K562 (cell line): ENCODE measurements around the gene STK11. TPM values are rescaled to one million over a fixed set of nuclear protein-coding genes. Genes with fewer than 3 reads are reported as not detected.

ENCODE experiments used
- ASH1L ChIP-seq: fragments of 450-650 bp; IDR thresholded peaks from 2 replicates; pipeline ENCODE4 v1.6.1; 2018; ENCODE audit warnings: borderline replicate concordance, mild to moderate bottlenecking, low read depth; ENCODE audit not compliant: partially characterized antibody
- CXXC5 ChIP-seq: fragments of 250-450 bp; sonication (Bioruptor Pico); IDR thresholded peaks from 2 replicates; pipeline ENCODE4 v1.8.0; 2022; ENCODE audit warnings: inconsistent platforms, mild to moderate bottlenecking, moderate library complexity
- FOS ChIP-seq: IDR thresholded peaks from 3 replicates; pipeline ENCODE4 v1.6.1; 2011; ENCODE audit not compliant: insufficient read length; ENCODE audit errors: extremely low read depth
- FOXA3 ChIP-seq, 2 experiments: fragments of 450-650 bp in 1 of 2; sonication (generic) in 1 of 2; formaldehyde crosslinking; IDR thresholded peaks in 1 of 2; conservative IDR thresholded peaks in 1 of 2; 2 replicates each; pipeline versions ENCODE4 v1.4.0 to v1.8.0; 2020 to 2022; ENCODE audit warnings: mild to moderate bottlenecking in 2 of 2, missing genetic modification reagents in 1 of 2
- GABPB1 ChIP-seq: sonication (generic); formaldehyde crosslinking; IDR thresholded peaks from 2 replicates; pipeline ENCODE4 v1.8.0; 2022; ENCODE audit warnings: mild to moderate bottlenecking, missing genetic modification reagents
- MBD2 ChIP-seq: sonication (generic); IDR thresholded peaks from 2 replicates; pipeline ENCODE4 v1.6.1; 2016; ENCODE audit warnings: low read depth, borderline replicate concordance
- PHTF2 ChIP-seq: fragments of 250-450 bp; sonication (Bioruptor Pico); IDR thresholded peaks from 2 replicates; pipeline ENCODE4 v1.5.0; 2021; ENCODE audit warnings: mild to moderate bottlenecking
- REST ChIP-seq, 2 experiments: fragments of 450-650 bp; formaldehyde crosslinking in 1 of 2; IDR thresholded peaks; 2 replicates each; pipeline versions ENCODE4 v1.4.0 to v1.6.1; 2014 to 2020; ENCODE audit warnings: mild to moderate bottlenecking in 2 of 2, borderline replicate concordance in 1 of 2, low read depth in 1 of 2
- VEZF1 ChIP-seq: fragments of 200-800 bp; sonication (Bioruptor generic); IDR thresholded peaks from 2 replicates; pipeline ENCODE4 v1.6.1; 2017; ENCODE audit warnings: missing genetic modification characterization, missing compliant biosample characterization
- polyA plus RNA-seq, 8 experiments: library from polyadenylated mRNA; depleted of rRNA in 4 of 8; stranded (reverse) in 5 of 8; unstranded in 3 of 8; fragments of >200 nt; fragmentation: Nextera tagmentation in 2 of 8; fragmentation: Illumina TruSeq in 1 of 8; extraction: Ambion mirVana in 2 of 8; extraction: Trizol in 1 of 8; gene quantifications; 2 replicates each; pipeline versions ENCODE4 v1.2.1 to v1.2.3, GENCODE V29; 2011 to 2014; ENCODE audit warnings: inconsistent platforms in 1 of 8, missing spikeins in 1 of 8
- total RNA-seq, 7 experiments: library from RNA; depleted of rRNA in 6 of 7; stranded (reverse); fragments of >200 nt in 6 of 7; fragmentation: Illumina TruSeq in 2 of 7; extraction: Trizol in 2 of 7; gene quantifications; 2 replicates each; pipeline versions ENCODE4 v1.2.1 to v1.2.3, GENCODE V29; 2011 to 2021; ENCODE audit warnings: low replicate concordance in 1 of 7
- TF ChIP-seq, protein P1 (sequence below): fragments of 150-350 bp; IDR thresholded peaks from 2 replicates; pipeline ENCODE4 v1.6.1; 2014; ENCODE audit warnings: low read depth, mild to moderate bottlenecking, low read length, borderline replicate concordance
- TF ChIP-seq, protein P2 (sequence below): fragments of 250-450 bp; sonication (Bioruptor Pico); IDR thresholded peaks from 2 replicates; pipeline ENCODE4 v1.4.0; 2020

STK11 gene
- total and polyA plus RNA-seq, 9 of the 15 experiments (the other 6 are each of a cell fraction or from before 2014, with no cell fraction given) = 0.15 to 96.5 (median 31.7) TPM

DNA sequence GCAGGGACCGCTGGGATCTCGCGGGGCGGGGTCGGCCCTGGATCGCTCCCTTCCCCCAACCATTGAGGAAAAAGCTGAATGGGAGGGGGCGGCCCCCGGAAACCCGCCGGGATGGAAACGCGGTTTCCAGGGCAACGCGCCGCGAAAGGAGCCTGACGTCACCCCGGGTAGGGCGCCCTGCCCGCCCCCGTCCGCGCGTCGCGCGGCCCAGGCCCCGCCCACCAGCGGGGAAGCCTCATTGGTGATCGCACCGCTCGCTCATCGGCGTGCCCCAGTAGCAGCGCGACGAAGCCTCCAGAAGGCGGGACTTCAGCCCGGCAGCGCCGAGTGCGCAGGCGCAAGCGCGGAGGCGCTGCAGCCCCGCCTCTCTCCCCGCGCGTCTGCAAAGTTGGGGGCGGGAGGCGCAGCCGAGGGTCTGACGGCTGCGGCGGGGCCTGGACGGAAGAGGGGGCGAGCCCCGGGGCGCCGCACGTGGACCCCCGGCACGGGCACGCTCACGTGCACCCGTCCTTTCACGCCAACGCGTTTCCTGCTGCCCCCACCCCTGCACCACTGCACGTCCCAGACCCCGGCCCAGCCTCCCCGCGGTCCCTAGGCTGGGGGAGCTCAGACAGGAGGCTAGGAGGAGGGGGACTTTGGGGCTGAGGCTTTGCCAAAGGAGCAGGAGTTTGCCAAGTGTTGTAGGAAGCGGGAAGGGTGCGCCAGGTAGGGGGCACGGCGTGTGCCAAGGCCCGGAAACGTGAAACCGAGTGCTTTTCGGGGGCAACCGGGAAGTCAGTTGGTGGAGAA lies 55.4 kb downstream of the STK11 start (continued):
- TF ChIP-seq REST (IDR thresholded peaks at IDR 0.05; ENCODE audit: borderline replicate concordance) (no peak), REST (CRISPR knock-in tag; IDR thresholded peaks at IDR 0.05; ENCODE audit: low read depth) (0 out of 2 replicates have a peak, but pooled peaks have one; percentile 18), FOXA3 (CRISPR knock-in tag; conservative IDR thresholded peaks at IDR 0.05 in 1 of 2, IDR thresholded peaks at IDR 0.05 in 1 of 2) (0 out of 4 replicates have a peak, but pooled peaks of 1 of the 2 experiments have one; percentile 25), FOS (peak; percentile 93), PHTF2 (no peak), VEZF1 (CRISPR knock-in tag) (peak; percentile 95), MBD2 (peak; percentile 91), CXXC5 (peak; percentile 94), ASH1L (peak; percentile 65), GABPB1 (CRISPR knock-in tag) (peak; percentile 58)
- TF ChIP-seq, protein P1, sequence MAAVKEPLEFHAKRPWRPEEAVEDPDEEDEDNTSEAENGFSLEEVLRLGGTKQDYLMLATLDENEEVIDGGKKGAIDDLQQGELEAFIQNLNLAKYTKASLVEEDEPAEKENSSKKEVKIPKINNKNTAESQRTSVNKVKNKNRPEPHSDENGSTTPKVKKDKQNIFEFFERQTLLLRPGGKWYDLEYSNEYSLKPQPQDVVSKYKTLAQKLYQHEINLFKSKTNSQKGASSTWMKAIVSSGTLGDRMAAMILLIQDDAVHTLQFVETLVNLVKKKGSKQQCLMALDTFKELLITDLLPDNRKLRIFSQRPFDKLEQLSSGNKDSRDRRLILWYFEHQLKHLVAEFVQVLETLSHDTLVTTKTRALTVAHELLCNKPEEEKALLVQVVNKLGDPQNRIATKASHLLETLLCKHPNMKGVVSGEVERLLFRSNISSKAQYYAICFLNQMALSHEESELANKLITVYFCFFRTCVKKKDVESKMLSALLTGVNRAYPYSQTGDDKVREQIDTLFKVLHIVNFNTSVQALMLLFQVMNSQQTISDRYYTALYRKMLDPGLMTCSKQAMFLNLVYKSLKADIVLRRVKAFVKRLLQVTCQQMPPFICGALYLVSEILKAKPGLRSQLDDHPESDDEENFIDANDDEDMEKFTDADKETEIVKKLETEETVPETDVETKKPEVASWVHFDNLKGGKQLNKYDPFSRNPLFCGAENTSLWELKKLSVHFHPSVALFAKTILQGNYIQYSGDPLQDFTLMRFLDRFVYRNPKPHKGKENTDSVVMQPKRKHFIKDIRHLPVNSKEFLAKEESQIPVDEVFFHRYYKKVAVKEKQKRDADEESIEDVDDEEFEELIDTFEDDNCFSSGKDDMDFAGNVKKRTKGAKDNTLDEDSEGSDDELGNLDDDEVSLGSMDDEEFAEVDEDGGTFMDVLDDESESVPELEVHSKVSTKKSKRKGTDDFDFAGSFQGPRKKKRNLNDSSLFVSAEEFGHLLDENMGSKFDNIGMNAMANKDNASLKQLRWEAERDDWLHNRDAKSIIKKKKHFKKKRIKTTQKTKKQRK = 0 out of 2 replicates have a peak, but pooled peaks have one; percentile 16
- TF ChIP-seq, protein P2, sequence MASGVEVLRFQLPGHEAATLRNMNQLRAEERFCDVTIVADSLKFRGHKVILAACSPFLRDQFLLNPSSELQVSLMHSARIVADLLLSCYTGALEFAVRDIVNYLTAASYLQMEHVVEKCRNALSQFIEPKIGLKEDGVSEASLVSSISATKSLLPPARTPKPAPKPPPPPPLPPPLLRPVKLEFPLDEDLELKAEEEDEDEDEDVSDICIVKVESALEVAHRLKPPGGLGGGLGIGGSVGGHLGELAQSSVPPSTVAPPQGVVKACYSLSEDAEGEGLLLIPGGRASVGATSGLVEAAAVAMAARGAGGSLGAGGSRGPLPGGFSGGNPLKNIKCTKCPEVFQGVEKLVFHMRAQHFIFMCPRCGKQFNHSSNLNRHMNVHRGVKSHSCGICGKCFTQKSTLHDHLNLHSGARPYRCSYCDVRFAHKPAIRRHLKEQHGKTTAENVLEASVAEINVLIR (CRISPR knock-in tag) = peak; percentile 66
